Measurements from ENCODE around the gene HS6ST3.

The HS6ST3 gene

DNA sequence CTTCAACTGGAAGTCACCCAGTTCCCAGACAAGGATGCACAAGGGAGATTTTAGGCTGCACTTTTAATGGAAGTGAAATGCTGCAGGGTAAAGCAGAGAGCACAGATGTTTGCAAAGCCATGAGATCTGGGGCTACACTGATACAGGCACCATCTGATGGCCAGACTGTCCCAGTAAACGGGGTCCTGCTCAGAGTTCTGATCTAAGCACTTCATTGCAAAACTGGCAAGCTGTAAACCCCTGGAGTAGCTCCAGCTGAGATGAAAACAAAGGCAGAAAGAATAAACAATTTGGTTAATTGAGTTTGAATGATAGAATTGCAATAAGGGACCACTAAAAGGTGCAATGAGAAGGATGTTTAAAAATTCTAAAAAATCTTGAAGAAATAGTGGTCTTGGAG lies 707.2 kb downstream of the HS6ST3 start:
- H3K36me3 ChIP-seq (ENCODE audit: insufficient read depth, low read length), result no peaks in the 10 kb centered on the region
- H4K20me1 ChIP-seq (ENCODE audit: insufficient read depth, low read length), result no peaks in the 10 kb centered on the region
- no peak overlapping the region for H3K4me3 ChIP-seq (ENCODE audit: low read depth, low read length, poor library complexity, severe bottlenecking)
- no peaks in the 10 kb centered on the region for H3K27me3 ChIP-seq (ENCODE audit: insufficient read depth, low read length)
- H3K9ac ChIP-seq (ENCODE audit: low read length), result no peak overlapping the region
- H3F3A ChIP-seq (ENCODE audit: insufficient read depth, low read length), result no peaks in the 10 kb centered on the region
- H3K4me2 ChIP-seq (ENCODE audit: low read length), result no peak overlapping the region
- H3K27ac ChIP-seq (ENCODE audit: low read depth, low read length, poor library complexity, severe bottlenecking), result no peak overlapping the region
- no peak overlapping the region for H2AFZ ChIP-seq (ENCODE audit: low read length)
- H3K9me3 ChIP-seq (ENCODE audit: low read length), result no peaks in the 10 kb centered on the region
- no peaks in the 10 kb centered on the region for H3K4me1 ChIP-seq (ENCODE audit: insufficient read depth, low read length, severe bottlenecking)
- H3K9me2 ChIP-seq (ENCODE audit: low read depth, low read length), result no peaks in the 10 kb centered on the region
- no peaks in the 10 kb centered on the region for H3K79me2 ChIP-seq (ENCODE audit: insufficient read depth, low read length)
- TF ChIP-seq, protein P1, sequence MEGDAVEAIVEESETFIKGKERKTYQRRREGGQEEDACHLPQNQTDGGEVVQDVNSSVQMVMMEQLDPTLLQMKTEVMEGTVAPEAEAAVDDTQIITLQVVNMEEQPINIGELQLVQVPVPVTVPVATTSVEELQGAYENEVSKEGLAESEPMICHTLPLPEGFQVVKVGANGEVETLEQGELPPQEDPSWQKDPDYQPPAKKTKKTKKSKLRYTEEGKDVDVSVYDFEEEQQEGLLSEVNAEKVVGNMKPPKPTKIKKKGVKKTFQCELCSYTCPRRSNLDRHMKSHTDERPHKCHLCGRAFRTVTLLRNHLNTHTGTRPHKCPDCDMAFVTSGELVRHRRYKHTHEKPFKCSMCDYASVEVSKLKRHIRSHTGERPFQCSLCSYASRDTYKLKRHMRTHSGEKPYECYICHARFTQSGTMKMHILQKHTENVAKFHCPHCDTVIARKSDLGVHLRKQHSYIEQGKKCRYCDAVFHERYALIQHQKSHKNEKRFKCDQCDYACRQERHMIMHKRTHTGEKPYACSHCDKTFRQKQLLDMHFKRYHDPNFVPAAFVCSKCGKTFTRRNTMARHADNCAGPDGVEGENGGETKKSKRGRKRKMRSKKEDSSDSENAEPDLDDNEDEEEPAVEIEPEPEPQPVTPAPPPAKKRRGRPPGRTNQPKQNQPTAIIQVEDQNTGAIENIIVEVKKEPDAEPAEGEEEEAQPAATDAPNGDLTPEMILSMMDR (IDR thresholded peaks at IDR 0.05; ENCODE audit: low read length), result no peak
- no peak for TF ChIP-seq EZH2 (IDR thresholded peaks at IDR 0.05; ENCODE audit: borderline replicate concordance, low read length)

- no peak overlapping the region for H2AFZ ChIP-seq (ENCODE audit: low read length)
- no peaks in the 10 kb centered on the region for H3K4me1 ChIP-seq (ENCODE audit: insufficient read depth, low read length, severe bottlenecking)
- no peaks in the 10 kb centered on the region for H3K36me3 ChIP-seq (ENCODE audit: insufficient read depth, low read length)
- no peaks in the 10 kb centered on the region for H4K20me1 ChIP-seq (ENCODE audit: insufficient read depth, low read length)
- no peaks in the 10 kb centered on the region for H3F3A ChIP-seq (ENCODE audit: insufficient read depth, low read length)
- H3K27ac ChIP-seq (ENCODE audit: low read depth, low read length, poor library complexity, severe bottlenecking), result no peak overlapping the region
- no peaks in the 10 kb centered on the region for H3K27me3 ChIP-seq (ENCODE audit: insufficient read depth, low read length)
- H3K79me2 ChIP-seq (ENCODE audit: insufficient read depth, low read length), result no peaks in the 10 kb centered on the region
- no peak overlapping the region for H3K4me2 ChIP-seq (ENCODE audit: low read length)
- no peak overlapping the region for H3K9ac ChIP-seq (ENCODE audit: low read length)
- no peaks in the 10 kb centered on the region for H3K9me3 ChIP-seq (ENCODE audit: low read length)
- H3K9me2 ChIP-seq (ENCODE audit: low read depth, low read length), result no peaks in the 10 kb centered on the region
- no peak overlapping the region for H3K4me3 ChIP-seq (ENCODE audit: low read depth, low read length, poor library complexity, severe bottlenecking)
- no peak for TF ChIP-seq EZH2 (IDR thresholded peaks at IDR 0.05; ENCODE audit: borderline replicate concordance, low read length)
- TF ChIP-seq, protein P1 (IDR thresholded peaks at IDR 0.05; ENCODE audit: low read length), result no peak
Measured at GRCh38 chr13:96803456-96804100, 713.7 kb downstream of the HS6ST3 start.

DNA sequence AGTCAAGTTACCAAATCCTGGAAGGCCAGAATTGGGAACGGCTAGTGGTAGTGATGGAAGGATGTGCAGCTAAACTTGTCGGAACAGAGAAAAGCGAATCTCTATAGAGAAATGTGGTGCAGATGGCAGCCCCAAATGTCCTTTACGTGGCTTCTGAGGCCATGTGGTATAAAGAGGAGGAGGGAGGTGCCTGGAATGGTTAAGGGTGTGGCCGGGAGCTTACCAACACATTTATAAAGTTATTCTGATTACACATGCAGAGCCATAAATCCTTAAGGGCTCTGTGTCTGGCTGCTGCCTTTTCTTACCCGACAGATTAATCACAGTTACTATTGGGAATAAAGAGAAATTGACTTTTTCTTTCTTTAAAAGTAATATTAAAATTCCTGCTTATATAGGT lies 714.3 kb downstream of the HS6ST3 start:
- no peak overlapping the region for H3K9ac ChIP-seq (ENCODE audit: low read length)

More for the DNA sequence above, 714.3 kb downstream of the HS6ST3 start:
- no peaks in the 10 kb centered on the region for H3F3A ChIP-seq (ENCODE audit: insufficient read depth, low read length)
- H2AFZ ChIP-seq (ENCODE audit: low read length), result no peak overlapping the region
- no peaks in the 10 kb centered on the region for H3K9me2 ChIP-seq (ENCODE audit: low read depth, low read length)
- TF ChIP-seq, protein P1 (IDR thresholded peaks at IDR 0.05; ENCODE audit: low read length), result no peak
- no peak for TF ChIP-seq EZH2 (IDR thresholded peaks at IDR 0.05; ENCODE audit: borderline replicate concordance, low read length)
- no peaks in the 10 kb centered on the region for H3K36me3 ChIP-seq (ENCODE audit: insufficient read depth, low read length)
- no peaks in the 10 kb centered on the region for H3K27me3 ChIP-seq (ENCODE audit: insufficient read depth, low read length)
- H3K79me2 ChIP-seq (ENCODE audit: insufficient read depth, low read length), result no peaks in the 10 kb centered on the region
- H3K4me1 ChIP-seq (ENCODE audit: insufficient read depth, low read length, severe bottlenecking), result no peaks in the 10 kb centered on the region
- H3K9me3 ChIP-seq (ENCODE audit: low read length), result no peaks in the 10 kb centered on the region
- H3K4me3 ChIP-seq (ENCODE audit: low read depth, low read length, poor library complexity, severe bottlenecking), result no peak overlapping the region
- H3K27ac ChIP-seq (ENCODE audit: low read depth, low read length, poor library complexity, severe bottlenecking), result no peak overlapping the region
- no peak overlapping the region for H3K4me2 ChIP-seq (ENCODE audit: low read length)
- no peaks in the 10 kb centered on the region for H4K20me1 ChIP-seq (ENCODE audit: insufficient read depth, low read length)

Measured in OCI-LY1 (cell line).